HG03342 (cell line): ENCODE measurements around the gene APBA1.
"Not testable (repeated sequence)": the region's sequence is repeated elsewhere in the genome, so short reads cannot be mapped to it uniquely, and the experiment has no call there.

ENCODE experiments used
- ATAC-seq: cut with Tn5 transposase; IDR thresholded peaks from one replicate; pipeline ENCODE4 v1.9.1; 2021; ENCODE audit warnings: mild to moderate bottlenecking, moderate library complexity; ENCODE audit not compliant: unreplicated experiment

Gene APBA1

DNA sequence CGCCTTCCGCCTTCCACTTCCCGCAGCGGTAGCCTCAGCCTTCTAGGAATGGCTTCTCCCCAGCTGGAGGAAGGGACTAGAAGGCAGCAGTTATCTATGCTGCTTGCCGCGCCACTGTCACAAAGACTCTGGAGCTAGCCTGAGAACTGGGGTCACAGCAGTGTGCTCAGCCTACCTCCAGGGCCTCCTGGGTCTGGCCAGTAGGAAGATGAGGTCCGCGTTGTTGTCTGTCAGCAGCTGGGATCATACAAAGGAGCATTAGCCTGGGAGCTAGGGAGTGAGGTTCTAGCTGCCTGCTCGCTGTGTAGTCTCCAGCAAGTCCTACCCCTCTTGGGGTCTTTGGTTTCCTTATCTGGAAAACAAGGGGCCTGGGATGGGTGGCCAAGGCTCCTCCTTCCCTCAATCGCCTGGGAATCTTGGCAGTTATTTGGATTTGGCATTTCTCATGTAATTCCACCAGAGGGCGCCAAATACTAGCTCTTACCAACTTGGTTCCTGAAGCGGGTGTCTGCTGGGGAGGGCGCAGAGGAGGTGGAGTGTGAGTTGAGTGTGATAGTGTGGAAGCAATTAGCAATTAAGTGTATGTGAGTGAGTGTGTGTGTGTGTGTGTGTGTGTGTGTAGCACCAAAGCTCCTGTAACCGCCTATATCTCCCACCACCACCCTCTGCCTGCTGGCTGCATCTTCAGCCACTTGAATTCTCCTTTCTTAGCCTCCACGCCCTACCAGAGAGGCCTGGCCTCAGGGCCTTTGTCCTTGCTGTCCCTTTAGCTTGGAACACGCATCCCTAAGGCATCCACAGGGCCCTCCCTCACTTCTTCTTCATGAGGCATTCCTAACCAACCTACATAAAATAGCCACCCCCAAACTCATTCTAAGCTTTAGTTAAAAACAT, 250.0 kb downstream of the APBA1 start:
- no peak for ATAC-seq

DNA sequence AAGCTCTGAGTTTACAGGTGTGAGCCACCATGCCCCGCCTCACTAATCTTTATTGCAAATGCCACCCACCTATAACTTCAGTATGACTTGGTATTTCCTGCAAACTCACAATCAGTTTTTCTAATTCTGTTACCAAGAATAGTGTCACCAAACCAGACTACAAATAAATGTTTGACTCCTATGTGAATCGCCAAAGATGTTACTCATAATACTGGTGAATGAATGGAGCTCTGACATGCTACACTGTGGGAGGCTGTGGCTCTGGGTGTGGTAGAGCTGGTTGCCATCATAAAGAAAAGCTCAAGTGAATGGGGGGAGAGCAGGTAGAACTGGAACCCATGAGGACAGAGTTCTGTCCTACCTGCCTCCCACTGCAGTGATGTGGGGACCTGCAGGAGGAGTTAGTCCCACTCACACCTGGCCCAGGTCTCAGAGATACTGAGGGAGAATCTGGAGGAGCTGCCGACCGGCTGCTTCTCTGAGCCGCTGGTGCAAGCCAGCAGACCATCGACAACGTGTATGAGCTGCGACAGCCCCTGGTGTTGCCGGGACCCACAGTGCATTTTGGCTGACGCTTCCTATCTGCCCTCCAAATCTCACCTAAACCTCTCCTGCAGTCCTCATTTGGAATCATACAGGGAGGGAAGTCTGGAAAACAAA, 251.4 kb downstream of the APBA1 start:
- no peak for ATAC-seq

DNA sequence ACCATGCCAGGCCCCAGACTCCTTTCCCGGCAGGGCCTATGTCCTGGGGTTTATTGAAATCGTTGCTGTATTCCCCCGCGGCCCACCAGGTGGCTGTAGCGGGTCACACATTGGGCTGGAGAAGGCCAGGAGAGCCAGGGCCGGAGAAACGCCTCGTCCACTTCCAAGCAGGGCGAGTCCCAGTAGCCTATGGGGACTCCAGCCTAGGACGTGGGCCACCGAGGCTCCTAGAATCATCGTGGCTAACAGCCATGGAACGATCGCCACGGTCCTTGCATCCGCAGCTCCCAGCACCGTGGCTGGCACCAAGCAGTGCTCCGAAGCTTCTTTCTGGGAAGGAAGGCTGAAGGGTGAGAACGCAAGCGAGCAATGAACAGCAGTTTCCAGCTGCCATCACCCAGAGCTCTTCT, 259.4 kb downstream of the APBA1 start:
- no peak for ATAC-seq

DNA sequence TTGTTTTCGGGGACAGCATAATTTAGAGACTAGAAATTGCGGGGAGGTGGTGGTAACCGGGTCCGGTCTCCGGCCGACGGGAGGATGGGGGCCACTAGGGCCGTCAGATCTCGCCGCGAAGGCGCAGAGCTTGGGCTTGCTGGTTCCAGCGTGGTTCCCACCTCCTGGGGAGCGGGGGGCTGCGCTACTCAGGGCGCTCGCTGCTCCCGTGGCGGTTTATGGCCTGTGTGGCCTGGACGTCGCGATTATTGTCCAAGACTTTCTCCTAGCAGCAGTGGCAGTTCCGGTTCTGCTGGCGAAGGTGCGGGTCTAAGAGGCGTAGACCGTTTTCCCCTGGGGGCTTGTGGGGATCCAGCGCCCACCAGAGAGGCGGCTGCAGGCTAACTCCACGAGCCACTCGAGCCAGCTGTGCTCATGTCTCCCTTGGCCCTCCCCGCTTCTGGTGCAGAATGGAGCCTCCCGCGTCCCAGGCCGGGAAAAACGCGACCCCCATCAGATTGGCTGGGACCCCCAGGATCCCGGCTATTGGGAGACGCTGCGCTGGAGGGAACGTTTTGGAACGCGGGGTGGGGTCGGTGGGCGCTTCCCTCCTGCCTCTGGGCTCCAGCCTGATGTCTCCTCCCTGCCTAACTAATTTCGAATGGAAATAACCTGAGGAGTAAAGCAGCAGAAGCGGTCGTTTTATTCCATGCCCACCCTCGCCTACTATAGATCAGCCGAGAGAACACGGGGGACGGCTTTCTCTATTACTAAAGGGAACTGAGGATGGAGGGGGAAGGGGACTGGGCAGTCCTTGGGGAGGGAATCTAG, 260.0 kb downstream of the APBA1 start:
- no peak for ATAC-seq

DNA sequence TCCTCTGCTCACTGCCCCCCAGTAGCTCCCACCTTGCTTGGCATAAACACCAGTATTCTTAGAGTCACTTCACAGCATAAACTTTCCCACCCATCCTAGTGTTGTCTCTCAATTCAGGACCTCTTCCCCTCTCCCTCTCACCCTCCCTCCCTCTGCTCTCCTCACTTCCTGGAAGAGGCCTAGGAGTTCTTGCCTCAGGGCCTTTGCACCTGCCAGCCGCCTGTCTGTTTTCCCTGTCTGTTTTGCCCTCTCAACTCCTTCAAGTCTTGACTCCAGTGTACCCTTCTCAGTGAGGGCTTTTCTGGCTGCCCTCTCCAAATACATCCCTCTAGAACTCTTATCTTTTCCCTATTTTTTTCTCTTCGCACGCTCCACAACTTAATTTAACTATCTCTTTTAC, 260.9 kb downstream of the APBA1 start:
- ATAC-seq = no peak

DNA sequence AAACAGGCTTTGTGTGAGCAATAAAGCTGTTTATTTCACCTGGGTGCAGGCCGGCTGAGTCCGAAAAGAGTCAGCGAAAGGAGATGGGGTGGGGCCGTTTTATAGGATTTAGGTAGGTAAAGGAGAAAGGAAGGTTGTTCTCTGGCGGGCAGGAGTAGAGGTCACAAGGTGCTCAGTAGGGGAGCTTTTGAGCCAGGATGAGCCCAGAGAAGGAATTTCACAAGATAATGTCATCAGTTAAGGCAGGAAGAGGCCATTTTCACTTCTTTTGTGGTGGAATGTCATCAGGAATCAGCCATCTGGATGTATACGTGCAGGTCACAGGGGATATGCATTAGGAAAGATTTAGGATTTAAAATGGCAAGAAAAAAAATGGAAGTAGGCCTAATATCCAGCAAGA, 262.2 kb downstream of the APBA1 start:
- not testable (repeated sequence) for ATAC-seq

DNA sequence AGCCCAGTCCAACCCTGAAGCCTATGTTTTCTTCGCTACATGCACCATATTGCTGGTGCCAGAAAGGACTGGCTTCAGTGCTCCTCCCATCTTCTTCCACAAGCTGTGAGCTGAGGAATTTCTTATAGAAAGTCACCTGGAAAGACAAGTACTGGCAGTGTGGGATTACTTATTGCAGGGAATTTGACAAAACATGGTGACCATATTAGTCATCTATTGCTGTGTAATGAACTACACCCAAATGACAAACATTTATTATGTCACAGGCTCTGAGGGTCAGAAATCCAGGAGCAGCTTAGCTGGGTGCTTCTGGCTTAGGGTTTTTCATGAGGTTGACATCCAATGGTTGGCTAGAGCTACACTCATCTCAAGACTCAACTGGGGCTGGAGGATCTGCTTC, 271.7 kb downstream of the APBA1 start:
- no peak for ATAC-seq

DNA sequence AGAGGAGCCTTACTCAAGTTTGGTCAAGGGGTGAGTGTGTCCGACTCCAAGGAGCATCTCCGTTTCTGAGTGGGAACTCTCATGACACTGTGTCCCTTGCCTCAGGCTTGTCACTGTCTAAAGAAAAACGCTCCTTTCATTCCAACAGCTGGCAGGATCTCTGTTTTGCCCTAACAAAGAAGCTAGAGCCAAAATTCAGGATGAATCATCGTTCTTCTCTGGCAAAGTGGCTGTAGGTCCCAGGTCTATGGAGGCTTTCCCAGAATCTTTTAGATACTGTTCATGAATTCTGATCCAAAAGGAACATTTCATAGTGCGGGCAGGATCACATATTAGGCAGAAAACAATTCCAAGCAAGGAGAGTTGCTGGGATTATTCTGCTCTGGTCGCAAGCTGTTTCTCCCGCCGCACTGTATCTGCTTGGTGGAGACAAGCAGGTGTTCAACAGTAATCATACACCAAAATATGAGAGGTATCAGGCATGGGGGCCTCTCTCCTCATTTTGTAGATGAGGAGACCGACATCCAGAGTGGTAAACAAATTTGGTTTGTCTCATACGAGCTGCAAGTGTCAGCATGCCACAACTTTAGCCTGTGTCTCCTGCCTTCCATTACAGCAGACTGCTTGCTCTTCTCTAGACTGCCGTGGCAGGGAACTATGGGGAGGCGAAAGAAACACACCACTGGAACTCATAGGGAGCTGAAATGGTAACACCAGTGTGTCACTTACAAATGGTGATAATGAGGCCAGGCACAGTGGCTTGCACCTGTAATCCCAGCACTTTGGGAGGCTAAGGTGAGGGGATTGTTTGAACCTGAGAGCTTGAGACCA, 274.6 kb downstream of the APBA1 start:
- ATAC-seq = no peak

DNA sequence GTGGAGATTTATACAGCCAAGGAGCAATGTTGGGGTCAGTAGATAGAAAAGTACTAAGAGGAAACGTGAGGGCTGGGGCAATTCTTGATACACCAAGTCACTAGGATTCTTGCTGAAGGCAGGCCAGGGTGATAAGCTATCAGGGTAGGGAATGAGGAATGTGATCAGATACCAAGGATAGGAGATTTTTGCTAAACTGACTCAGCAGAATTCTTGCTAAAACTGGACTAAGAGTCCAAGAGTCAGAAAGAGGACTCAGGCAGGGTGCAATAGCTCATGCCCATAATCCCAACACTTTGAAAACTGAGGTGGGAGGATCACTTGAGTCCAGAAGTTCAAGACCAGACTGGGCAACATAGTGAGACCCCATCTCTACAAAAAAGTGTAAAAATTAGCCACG, 275.4 kb downstream of the APBA1 start:
- no peak for ATAC-seq

DNA sequence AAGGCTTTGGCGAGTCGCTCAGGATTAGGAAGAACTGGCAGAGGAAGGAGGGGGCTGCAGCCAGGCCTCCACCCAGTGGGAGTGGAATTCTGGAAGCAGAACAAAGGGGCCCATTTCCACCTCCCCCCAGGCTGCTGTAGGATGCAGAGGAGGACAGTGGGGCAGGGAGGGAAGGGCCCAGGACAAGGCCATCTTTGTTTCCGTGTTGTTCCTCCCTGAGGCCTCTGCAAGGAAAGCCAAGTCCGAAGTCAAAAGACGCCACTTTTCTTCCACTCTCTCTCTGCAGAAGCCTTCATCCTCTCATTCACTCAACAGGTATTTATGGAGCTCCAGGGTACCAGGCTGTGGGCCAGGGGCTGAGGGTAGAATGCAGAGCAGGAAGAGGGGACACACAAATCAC, 276.5 kb downstream of the APBA1 start:
- ATAC-seq = no peak

DNA sequence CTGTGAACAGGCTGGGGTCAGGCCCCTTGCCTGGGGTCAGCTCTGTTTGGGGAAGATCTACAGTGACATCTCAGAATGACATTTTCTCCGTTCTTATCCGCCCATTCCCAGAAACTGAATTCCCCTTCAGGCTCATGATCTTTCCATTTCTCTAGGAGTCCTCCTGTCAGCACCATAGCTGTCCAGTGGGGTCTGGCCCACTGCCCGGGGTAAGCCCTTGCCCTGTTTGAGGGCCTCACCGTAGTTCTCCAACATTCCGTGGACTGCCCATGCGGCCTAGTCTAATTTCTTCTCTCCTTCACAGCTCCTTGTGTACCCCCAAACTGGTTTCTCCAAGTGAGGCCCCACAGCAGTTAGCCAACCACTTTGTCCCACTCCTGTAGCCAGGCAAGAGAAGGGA, 278.7 kb downstream of the APBA1 start:
- no peak for ATAC-seq

DNA sequence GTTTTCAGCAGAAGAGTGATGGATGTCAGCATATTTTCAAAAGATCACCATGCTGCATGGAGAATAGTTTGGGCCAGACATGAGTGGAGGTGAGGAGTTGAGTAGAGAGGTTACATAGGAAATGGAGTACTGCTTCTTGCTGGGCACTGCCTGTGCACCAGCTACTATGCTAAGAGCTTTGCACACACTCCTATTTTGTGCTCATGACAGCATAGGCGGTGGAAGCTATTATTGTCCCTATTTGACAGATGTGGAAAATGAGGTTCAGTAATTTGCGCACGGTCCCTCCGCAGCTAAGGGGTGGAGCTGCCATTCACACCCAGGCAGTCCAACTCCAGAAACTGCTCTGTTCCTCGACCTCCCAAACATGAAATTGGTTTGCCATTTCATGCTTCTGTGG, 279.3 kb downstream of the APBA1 start:
- no peak for ATAC-seq

DNA sequence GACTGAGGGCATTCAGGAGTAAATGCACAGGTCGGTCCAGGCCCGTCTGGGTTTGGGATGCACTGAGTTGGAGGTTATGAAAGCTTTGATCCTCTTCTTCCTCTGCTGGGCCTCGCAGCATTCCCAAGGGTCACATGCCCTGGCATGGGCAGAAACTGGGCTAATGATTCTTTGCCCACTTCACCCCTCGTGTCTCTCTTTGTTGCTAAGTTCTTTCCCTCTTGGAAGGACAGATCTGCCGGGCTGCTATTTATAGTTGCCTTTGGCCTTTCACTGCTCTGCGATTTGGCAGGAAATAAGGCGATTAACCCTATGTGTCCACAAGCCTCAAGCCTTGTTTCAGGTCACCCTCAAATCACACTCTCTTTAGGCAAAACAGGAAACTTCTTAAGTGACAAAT, 280.2 kb downstream of the APBA1 start:
- ATAC-seq = no peak

DNA sequence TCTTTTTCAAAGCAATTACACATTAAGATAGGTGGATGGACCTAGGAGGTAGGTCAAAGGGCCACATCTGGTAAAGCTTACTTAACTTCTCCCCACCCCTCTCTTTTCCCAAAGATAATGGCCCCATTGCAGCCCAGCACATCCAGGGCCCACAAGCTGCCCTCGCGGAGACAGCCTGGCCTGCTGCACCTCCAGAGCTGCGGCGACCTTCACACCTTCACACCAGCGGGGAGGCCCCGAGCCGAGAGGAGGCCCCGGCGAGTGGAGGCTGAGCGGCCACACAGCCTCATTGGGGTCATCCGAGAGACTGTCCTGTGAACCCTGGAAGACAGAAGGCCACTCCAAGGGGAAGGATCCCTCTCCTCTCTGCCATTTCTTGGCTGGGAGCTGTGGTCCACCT, 280.7 kb downstream of the APBA1 start:
- ATAC-seq = no peak

DNA sequence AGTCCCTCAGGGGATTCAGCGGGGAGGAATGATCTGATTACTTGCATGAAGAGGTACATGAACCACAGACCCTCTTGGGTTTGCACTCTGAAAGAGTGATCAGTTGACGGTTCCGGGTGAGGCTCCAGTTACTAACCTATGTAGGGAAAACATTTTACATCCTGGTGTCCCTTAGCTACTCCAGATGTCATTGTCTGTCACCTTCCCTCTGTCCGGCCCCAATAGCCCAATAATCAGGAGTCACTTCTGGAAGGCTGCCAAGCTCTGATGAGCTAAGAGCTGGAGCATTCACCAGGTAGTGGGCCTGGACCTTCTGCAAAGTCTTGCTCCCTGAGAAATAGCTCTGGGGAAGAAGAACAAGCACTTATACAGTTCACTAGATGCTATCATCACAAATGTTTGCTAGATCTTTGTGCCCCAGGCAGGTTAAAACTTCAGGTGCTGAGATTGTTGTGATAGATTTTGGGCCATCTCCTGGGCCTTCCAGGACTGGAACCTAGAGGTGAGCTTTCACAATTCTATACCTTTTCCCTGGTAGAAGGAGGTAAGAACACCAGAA, 282.7 kb downstream of the APBA1 start:
- no peak for ATAC-seq

DNA sequence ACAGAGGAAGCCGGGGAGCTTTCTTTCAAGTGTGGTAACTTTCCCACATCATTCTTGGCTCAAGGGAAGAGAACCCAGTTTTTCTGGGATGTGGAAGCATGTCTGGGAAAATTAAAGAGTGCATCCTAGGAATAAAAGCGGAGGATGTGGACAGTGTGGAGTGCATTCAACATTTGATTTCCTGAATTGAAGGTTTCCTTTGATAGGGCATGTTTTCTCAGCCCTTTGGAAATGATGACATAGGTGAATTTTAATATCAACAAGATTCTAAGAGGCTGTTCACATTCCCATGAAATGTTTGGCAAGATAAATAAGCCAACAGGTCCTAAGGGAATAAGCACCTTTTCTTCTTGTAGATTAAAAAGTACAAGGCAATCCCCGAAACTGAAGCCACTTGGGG, 283.6 kb downstream of the APBA1 start:
- no peak for ATAC-seq

DNA sequence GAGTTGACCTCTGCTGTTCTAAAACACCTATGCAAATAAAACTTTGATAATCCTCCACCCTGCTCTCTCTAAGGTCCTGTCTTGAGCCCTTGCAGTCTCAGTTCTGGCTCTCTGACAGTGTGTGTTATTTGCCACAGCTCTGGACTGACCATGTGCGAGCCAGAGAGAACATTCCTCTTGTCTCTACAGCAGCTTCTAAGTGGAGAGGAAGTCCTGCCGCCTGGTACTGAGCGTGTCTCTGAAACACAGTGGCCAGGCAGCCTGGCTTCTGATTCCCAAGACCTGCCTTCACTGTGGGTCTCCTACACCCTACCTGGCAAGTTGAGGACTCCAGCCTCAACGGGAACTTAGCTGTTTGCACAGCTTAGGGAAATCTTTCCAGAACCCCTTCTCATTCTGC, 285.5 kb downstream of the APBA1 start:
- ATAC-seq = no peak

DNA sequence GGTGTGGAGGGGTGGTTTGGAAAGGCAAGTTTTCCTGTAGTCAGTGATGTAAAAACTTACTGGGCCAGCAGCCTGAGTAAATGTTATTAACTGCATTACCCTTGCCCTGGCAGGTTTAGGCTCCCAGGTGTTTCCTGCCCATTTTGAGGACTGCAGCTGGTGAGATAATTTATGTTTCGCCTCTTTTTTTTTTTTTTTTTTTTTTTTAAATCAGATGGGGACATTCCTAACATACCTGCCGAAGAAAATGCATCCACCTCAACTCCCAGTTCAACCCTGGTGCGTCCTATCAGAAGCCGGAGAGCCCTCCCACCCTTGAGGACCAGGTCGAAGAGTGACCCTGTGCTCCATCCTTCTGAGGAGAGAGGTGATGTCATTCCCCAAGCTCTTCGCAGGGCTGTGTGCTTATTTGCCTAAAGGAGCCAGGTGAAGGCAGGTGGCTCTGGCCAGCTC, 286.6 kb downstream of the APBA1 start:
- ATAC-seq = no peak

DNA sequence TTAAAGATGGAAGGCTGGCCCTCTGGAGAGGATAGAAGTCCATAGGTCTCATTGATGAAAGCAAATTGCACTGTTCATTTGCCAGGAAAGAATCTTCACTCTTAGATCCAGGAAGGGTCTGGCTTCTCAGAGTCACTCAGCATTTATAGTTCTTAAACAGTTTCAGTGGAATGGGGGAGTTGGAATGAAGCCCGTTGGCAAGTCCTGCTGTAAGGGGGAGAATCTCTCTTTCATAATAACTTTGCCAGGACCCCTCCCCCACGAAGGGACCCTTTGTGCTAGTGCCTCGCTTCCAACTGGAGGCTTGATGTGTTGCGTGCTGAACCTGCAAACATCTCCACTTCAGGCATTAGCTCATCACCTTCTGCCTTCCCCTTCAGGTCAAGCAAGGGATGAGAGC, 290.0 kb downstream of the APBA1 start:
- ATAC-seq = no peak

DNA sequence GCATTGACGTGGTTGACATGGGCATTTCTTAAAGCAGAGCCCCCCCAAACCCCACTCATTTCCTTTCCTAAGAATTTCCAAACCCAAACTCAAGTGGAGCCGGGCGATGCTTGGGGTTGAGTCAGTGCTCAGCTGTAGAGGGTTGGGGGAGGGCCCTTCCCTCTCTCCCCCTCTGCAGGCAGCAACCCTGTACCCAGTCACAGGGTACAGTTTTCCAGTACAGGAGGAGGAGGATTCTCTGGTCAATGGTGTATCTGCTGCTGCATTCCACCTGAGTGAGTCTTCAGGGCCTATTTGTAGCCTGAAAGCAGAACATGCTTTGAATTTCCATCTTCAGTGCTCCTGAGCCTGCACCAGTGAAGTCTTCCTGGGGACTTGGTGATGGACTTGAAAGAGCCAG, 291.4 kb downstream of the APBA1 start:
- no peak for ATAC-seq
